H54 (cell line): Measurements from ENCODE around the gene GPR141.

ENCODE experiments used
- DNase-seq: peaks from one replicate; pipeline ENCODE4 v3.0.0; 2011; ENCODE audit warnings: low spot score, mixed read lengths; ENCODE audit not compliant: insufficient read length
- FAIRE-seq: peaks from 3 replicates; lab custom pipeline; 2011; peaks lifted over from hg19 to GRCh38; lab: Jason Lieb, UNC
- POLR2A ChIP-seq: IDR thresholded peaks from 2 replicates; pipeline ENCODE4 v1.6.1; 2011; ENCODE audit warnings: low read depth, mild to moderate bottlenecking, low read length

Gene GPR141

DNA sequence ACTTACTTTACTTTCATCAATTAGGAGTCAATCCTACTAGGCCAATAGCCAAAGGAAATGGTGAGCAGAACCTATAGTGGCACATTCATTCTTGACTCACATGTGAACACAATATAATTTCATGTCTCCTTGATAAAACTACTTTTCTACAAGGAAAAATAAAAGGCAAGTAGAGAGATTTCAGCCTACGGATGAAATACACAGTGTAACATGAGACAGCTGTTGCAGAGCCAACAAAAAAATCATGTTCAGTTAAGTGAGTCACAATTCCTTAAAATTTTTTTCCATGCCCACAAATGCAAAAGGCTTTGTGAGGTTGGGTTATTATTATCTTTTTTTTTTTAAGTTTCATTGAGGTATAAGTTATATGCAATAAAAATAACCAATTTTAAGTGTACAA is 54.8 kb downstream of the GPR141 start:
- DNase-seq (no peak), FAIRE-seq (no peak)
- no peak for TF ChIP-seq POLR2A

DNA sequence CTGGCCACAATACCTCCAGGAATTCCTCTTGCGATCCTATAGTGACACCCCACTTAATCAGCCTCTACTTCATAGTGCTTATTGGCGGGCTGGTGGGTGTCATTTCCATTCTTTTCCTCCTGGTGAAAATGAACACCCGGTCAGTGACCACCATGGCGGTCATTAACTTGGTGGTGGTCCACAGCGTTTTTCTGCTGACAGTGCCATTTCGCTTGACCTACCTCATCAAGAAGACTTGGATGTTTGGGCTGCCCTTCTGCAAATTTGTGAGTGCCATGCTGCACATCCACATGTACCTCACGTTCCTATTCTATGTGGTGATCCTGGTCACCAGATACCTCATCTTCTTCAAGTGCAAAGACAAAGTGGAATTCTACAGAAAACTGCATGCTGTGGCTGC is 56.8 kb downstream of the GPR141 start:
- no peak for TF ChIP-seq POLR2A
- FAIRE-seq = no peak
- DNase-seq = no peak

DNA sequence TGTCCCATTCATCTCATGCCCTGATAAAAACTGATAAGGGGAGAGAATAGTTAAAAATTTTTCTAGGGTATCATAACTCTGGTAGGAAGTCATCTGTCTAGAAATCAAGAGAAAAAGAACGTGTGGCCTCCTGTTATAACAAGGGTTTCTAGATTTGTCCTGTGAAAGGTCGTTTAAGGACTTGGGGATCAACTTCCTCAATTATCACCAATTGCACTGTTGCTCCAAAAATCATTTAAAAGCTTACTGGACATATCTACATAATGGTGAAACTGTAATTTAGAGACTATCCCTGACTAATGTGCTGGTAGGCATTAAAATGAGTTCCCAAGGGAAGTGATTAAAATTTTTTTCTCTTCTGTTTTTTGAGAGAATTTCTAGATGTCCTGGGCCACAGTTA is 58.2 kb downstream of the GPR141 start:
- no peak for TF ChIP-seq POLR2A
- FAIRE-seq (no peak), DNase-seq (no peak)

DNA sequence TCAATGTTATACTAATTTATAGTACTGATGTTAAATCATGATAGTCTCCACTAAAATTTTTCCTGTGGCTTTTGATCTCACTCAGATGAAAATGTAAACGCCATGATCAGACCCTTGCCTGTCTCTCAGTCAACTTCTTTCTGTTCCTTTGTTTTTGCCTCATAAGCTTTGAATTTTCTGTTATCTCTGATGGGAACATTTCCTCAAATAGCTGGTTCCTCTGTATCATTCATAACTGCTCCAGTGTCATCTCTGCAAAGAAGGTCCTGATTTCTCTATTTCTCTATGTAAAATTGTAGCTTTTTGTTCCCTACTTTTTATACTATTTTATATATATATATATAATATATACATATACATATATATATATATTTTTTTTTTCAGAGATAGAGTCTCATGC is 67.5 kb downstream of the GPR141 start:
- DNase-seq = no peak
- FAIRE-seq = no peak

DNA sequence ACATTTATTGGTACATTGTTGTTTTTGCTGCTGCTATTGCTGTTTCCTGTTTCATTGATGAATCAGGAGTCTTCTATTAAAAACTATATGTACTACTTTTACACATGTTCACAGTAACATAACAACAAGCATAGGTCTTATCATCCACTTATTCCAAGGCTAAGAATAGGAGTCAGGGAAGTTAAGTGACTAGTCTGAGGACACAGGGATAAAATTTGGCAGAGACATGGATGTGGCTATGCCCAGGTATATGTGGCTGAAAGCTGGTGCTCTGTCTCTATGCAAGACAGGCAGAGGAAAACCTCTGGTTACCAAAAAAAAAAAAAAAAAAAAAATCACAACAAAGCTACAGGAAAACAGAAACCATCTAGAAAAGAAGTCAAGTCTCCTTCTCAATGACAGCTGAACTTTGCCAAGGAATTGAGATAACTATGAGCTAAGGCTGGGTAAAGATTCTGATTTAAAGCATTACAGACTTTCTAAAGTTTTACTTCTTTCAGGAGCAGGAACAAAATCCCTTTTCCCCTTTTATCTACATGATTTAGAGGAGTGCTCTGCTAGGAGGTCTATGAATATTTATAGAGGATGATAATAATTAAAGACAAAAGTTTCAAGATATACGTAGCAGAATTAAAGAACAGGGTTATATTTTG is 70.0 kb downstream of the GPR141 start:
- no peak for FAIRE-seq
- DNase-seq = no peak
- no peak for TF ChIP-seq POLR2A

More for the DNA sequence above, 67.5 kb downstream of the GPR141 start:
- TF ChIP-seq POLR2A = no peak

DNA sequence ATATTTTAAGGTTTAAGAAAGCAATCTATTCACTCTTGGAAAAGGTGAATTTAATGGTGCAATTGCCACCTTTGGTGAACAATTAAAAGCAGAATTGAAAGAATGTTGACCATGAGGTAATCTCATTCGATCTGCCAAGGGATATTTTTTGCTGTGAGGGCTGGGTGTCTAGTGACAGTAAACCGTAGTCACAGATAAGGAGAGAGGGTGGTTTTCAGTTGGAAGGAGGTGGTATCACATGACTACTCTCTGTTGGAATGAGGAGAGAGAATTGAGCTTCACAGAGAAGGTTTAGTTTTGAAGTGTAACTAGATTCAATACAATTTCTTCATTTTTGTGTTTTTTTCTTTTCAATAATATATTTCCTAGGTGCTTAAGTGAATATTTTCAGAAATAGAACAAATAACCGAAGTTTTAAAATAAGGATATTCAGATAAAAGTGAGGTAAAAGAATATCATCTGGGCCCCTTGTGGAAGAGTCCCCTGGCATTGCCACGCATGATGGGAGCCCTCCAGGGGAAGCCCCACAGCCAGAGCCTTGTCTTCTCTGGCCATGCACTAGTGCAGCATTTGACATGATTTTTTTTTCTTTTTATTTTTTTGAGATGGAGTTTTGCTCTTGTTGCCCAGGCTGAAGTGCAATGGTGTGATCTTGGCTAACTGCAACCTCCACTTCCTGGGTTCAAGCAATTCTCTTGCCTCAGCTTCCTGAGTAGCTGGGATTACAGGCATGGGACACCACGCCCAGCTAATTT is 73.4 kb downstream of the GPR141 start:
- FAIRE-seq = no peak

DNA sequence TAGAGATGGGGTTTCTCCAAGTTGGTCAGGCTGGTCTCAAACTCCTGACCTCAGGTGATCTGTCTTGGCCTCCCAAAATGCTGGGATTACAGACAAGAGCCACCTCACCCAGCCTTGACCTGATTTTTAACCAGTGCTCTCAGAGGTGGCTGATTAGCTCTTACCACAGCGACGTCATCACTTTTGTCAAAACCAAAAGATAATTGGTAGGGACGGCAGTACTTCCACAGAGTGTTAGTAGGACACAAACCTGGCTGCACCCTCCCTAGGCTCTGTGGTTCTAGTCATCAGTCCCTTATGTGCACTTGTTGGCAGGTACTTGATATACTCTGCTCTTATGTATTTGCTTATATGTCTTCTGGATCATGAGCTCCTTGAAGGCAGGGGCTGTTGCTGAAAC is 74.0 kb downstream of the GPR141 start:
- no peak for TF ChIP-seq POLR2A
- FAIRE-seq (no peak), DNase-seq (no peak)

More for the DNA sequence above, 73.4 kb downstream of the GPR141 start:
- TF ChIP-seq POLR2A = no peak
- no peak for DNase-seq

DNA sequence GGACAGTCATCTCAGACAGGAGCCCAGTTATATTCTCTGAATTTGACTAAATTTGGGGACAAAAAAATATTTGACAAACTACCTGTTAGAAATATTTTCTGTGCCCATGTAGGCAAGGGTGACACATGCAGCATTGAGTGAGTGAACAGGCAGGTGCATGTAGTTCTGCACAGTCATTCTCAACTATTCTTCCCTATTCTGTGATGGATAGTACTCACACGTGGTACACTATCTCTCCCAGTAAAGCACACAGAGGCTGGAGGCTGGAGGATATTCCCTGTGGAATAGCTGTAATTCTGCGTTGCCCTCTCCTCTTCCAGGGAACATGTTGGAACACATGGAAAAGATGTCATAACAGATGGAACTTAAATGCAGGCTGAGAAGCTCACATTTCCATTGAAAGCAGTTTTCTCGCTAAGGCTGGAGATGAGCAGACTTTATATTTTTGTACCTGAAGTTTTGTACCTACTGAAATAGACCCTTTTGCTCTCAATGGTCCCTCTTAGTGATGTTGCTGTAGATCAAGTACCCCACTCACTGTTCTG is 75.0 kb downstream of the GPR141 start:
- no peak for FAIRE-seq
- no peak for TF ChIP-seq POLR2A
- DNase-seq = no peak

DNA sequence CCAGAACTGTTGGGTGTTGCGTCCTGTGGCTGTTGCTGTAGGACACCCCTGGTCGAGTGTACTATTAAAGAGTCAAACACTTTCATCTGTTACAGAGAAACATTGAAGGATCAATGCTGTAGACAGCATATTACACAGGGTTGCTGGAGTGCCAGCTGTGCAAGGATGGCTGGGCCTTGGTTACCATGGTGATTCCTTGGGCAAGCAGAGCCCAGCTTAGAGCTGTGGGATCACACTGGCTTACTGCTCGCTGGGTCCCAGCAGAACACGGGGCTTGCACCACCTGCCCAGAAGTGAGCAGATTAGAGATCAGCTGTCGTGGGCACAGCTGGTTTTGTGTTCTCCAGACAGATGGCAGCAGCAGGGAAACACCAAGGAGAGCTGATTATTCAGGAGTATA is 76.0 kb downstream of the GPR141 start:
- DNase-seq = no peak
- no peak for TF ChIP-seq POLR2A
- FAIRE-seq = no peak

DNA sequence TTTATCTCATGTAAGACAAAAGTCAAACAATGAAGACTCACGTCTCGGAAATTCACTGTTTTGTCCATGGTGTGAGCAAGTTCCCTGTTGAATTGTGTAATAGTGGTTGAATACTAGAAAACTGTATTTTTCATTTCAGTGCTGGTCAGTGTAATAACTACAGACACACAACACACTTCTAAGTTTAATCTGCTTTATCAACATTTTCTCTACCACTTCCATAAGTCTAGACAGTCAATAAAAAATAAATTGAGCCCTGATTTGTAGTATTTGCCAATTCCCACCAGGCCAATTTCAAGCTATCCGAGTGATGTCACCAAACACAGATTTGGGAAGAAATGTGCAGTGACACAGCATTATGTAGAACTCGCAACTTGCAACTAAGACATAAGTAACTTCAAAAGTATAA is 81.9 kb downstream of the GPR141 start:
- no peak for DNase-seq
- FAIRE-seq = no peak
- no peak for TF ChIP-seq POLR2A

DNA sequence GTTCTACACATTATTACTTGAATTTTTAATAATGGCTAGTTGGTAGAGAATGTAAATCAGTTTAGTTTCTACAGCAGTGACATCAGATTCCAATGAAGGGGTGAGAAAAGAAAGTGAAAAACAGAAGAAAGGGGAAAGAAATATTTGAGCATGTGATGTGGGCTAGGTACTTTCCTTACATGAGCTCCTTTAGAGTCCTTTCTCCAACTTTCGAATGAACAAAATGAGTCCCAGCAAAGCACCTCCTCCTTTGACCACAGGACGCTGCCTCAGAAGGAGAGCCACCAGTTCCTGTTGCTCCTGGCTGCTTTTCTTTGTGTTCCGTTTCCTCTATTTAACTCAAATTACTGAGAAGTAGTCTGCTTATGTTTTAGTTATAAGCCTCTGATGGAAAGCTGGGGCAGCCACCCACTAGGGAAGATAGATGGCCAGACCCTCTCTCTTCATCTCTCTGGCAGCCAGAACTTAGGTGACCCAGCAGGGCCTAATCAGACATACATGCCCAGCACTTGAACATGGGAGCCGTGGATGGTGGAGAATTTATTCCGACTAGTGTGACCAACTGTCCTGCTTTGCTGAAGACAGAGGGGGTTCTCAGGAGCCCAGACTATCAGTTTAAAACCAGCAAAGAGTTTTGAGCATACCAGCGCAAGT is 82.4 kb downstream of the GPR141 start:
- DNase-seq (no peak), FAIRE-seq (no peak)
- TF ChIP-seq POLR2A = no peak

DNA sequence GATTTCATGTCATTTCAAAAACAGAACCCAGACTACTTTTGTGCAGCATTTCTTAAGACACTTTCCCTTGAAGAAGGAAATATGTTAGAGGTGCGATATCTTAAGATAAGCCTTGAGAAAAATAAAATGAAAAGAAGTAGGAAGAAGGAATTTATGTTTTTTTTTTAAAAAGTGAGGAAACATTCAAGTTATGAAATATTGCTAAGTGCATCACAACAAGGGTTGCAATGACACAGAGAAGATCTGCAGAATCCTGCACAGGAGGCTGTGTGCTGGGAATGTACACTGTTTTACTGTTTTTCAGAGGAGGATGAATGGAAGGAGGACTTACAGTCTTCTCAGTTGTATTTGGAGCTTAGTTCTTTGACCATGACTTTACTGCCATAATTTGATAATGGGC is 85.0 kb downstream of the GPR141 start:
- DNase-seq (no peak), FAIRE-seq (no peak)
- no peak for TF ChIP-seq POLR2A

DNA sequence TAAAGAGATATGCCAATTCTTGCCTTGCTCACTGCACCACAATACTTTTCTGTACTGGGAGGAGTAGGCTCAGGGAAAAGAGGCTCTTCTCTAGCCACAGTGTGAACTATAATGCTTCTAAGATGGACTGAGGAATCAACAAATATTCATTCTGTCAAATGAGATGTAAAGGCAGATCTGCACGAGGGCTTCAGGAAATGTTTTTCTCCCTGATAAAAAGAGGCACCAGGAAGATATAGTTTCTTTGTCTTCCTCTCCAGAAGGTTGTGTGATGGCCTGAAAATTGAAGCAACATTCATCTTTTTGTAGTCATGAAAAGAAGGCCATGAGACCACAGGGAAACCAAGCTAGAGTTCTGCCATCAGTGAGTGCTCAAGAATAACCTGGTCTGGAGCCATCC is 85.7 kb downstream of the GPR141 start:
- FAIRE-seq (no peak), DNase-seq (no peak)
- TF ChIP-seq POLR2A = no peak

DNA sequence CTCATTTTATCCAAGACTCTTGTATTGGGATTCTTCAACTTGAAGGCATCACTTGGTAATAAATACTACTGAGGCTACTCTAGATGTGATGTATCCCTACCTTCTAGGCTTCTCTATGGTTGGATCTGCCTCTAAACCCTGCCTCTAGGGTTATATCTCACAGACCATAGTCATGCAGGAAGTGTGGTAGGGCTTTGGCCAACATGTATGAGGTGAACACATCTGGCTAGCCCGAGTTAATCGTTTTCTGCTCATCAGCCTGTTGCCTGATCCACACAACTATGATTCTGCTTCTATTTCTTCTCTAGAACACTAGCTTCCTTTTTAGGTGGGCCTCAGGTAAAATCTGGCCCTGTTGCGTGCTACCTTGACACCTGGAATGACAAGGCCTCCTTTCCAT is 86.2 kb downstream of the GPR141 start:
- no peak for TF ChIP-seq POLR2A
- FAIRE-seq (no peak), DNase-seq (no peak)

DNA sequence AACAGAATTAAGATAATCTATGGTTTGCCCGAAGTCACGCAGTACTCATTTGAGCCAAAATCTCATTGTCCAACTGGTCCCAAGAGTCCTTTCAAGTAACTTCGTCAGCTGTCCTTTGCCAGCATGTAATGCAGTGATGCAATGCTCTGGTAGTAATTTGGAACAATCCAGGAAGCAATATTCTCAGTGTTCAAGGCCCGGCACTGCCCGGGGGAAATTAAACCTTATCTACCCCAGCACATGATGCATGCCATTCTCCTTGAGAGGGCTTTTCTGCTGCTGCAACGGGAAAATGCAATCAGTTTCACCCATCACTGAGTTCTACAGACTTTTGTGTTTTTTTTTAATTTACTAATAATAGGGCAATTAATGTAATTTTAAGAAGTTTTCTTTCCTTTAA is 87.3 kb downstream of the GPR141 start:
- no peak for DNase-seq
- no peak for FAIRE-seq
- no peak for TF ChIP-seq POLR2A
